HepG2 (cell line): ENCODE data around the gene ARPC1A.

Experiments used
- CEBPB ChIP-seq: IDR thresholded peaks from 2 replicates; pipeline ENCODE4 v1.6.1; 2011; ENCODE audit warnings: low read depth, low read length, improper control_type of control experiment, borderline replicate concordance
- FOXK1 ChIP-seq: sonication (generic); formaldehyde crosslinking; IDR thresholded peaks from 2 replicates; pipeline ENCODE4 v1.4.0; 2020; ENCODE audit warnings: low read depth, missing genetic modification reagents, borderline replicate concordance
- HNF1B ChIP-seq: sonication (generic); formaldehyde crosslinking; IDR thresholded peaks from 2 replicates; pipeline ENCODE4 v1.5.1; 2020; ENCODE audit warnings: mild to moderate bottlenecking, moderate library complexity, missing genetic modification reagents
- MTA3 ChIP-seq: sonication (generic); formaldehyde crosslinking; IDR thresholded peaks from 2 replicates; pipeline ENCODE4 v1.4.0; 2020; ENCODE audit warnings: missing genetic modification reagents
- TAF1 ChIP-seq: sonication (generic); formaldehyde crosslinking; IDR thresholded peaks from 2 replicates; pipeline ENCODE4 v1.4.0; 2020; ENCODE audit warnings: missing genetic modification reagents
- ZMYM3 ChIP-seq: sonication (generic); formaldehyde crosslinking; IDR thresholded peaks from 2 replicates; pipeline ENCODE4 v1.5.1; 2020; ENCODE audit warnings: mild to moderate bottlenecking, missing genetic modification reagents
- ZNF878 ChIP-seq: sonication (generic); formaldehyde crosslinking; IDR thresholded peaks from 2 replicates; pipeline ENCODE4 v1.8.1; 2023; ENCODE audit warnings: mild to moderate bottlenecking, missing genetic modification reagents, moderate library complexity
- TF ChIP-seq, protein P1 (sequence below): sonication (generic); formaldehyde crosslinking; IDR thresholded peaks from 2 replicates; pipeline ENCODE4 v1.5.0; 2020; ENCODE audit warnings: mild to moderate bottlenecking, missing genetic modification reagents, moderate library complexity

DNA sequence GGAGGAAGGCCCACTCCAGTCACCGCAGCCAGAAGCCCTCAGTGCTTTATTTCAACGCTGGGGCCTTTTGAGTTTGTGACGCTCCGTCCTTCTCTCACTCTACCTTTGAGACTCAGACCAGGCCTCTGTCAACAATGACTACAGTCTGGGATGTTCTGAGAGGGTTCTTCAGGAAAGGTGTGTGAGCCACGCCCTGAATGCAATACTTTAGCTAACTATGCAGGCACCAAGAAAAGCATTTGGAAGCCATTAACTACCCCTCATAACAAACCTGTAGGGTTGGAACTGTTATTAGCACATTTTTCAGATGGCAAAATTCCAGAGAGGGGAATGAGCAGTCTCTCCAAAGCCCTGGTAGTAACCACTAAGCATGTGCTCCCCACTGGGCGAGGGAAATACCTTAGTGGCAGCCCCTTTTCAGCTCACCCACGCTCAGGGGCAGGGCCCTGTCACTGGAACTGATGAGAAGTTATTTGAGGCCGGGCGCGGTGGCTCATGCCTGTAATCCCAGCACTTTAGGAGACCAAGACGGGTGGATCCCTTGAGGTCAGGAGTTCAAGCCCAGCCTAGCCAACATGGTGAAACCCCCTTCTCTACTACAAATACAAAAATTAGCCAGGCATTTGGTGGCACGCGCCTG, 43.2 kb downstream of the ARPC1A start:
- TF ChIP-seq ZNF878 (no peak), ZMYM3 (no peak), CEBPB (no peak), HNF1B (CRISPR knock-in tag) (no peak), MTA3 (no peak), TAF1 (CRISPR knock-in tag) (no peak), FOXK1 (no peak)
- TF ChIP-seq, protein P1, sequence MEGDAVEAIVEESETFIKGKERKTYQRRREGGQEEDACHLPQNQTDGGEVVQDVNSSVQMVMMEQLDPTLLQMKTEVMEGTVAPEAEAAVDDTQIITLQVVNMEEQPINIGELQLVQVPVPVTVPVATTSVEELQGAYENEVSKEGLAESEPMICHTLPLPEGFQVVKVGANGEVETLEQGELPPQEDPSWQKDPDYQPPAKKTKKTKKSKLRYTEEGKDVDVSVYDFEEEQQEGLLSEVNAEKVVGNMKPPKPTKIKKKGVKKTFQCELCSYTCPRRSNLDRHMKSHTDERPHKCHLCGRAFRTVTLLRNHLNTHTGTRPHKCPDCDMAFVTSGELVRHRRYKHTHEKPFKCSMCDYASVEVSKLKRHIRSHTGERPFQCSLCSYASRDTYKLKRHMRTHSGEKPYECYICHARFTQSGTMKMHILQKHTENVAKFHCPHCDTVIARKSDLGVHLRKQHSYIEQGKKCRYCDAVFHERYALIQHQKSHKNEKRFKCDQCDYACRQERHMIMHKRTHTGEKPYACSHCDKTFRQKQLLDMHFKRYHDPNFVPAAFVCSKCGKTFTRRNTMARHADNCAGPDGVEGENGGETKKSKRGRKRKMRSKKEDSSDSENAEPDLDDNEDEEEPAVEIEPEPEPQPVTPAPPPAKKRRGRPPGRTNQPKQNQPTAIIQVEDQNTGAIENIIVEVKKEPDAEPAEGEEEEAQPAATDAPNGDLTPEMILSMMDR (CRISPR knock-in tag) = no peak
